Measurements from ENCODE around the gene AHNAK.
"Not testable (repeated sequence)": the region's sequence is repeated elsewhere in the genome, so short reads cannot be mapped to it uniquely, and the experiment has no call there.

The AHNAK gene

DNA sequence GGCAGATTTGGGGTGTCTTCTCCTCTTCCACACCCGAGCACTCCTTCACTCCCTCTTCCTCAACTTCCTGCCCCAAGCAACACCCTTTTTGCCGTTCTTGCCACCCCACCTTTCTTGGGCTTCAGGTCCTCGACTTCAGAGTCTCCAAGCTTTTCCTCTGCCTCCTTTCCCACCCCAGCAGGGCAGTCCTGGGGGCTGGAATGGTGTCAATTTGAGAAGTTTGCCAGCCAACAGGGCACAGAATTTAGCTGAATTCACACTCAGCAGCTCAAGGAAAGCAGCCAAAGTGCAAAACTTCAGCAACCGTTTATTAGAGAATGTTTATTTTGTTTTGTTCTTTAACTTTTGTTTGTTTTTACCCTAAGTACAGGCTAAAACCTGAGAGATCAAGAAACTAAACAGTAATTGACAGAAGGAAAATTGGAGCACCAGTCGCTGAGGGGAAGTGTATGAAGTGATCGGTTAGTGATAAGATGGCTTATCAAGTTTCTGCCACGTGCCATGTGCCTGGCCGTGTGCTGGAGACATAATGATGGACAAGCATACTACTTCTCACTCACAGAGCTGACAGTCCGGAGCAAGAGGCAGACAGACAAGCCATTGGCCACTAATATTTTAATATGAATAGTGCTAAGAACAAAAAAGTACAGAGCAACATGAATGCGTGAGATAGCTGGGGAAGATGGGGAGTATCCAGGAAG, 44.4 kb downstream of the AHNAK start:
- Histone ChIP-seq H3K4me3 (ENCODE audit: low read depth, low read length) (no peak overlapping the region), H3K4me1 (ENCODE audit: control insufficient read depth, insufficient read depth, low read length, unreplicated experiment) (peaks cover 18% of the 10 kb centered on the region), H3K79me2 (ENCODE audit: control insufficient read depth, insufficient read depth, low read length, unreplicated experiment) (no peaks in the 10 kb centered on the region), H2AFZ (ENCODE audit: low read length, unreplicated experiment) (no peak overlapping the region), H3K27ac (ENCODE audit: low read depth, low read length) (no peak overlapping the region), H3K27me3 (ENCODE audit: insufficient read depth, low read length) (no peaks in the 10 kb centered on the region), H3K36me3 (ENCODE audit: insufficient read depth, low read length) (no peaks in the 10 kb centered on the region)

DNA sequence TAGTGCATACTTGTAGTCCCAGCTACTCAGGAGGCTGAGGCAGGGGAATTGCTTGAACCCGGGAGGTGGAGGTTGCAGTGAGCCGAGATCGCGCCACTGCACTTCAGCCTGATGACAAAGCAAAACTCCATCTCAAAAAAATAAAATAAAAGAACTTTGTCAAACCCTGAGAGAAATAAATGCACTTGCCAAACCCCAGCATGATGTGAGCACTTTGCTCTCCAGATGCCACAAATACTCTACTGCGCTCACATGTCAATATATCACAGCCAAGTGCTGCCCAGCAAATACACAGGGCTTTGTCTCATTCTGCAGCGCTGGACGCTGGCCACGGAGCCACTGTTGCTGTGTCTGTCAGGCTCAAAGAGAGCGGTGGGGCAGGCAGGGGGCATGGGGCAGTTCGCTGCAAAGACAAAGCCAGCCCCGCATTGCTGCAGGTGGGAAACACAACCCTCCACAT, 45.1 kb downstream of the AHNAK start:
- Histone ChIP-seq H3K79me2 (ENCODE audit: control insufficient read depth, insufficient read depth, low read length, unreplicated experiment) (no peaks in the 10 kb centered on the region), H3K4me3 (ENCODE audit: low read depth, low read length) (no peak overlapping the region), H3K4me1 (ENCODE audit: control insufficient read depth, insufficient read depth, low read length, unreplicated experiment) (peaks cover 23% of the 10 kb centered on the region), H3K27ac (ENCODE audit: low read depth, low read length) (no peak overlapping the region), H3K27me3 (ENCODE audit: insufficient read depth, low read length) (no peaks in the 10 kb centered on the region), H2AFZ (ENCODE audit: low read length, unreplicated experiment) (no peak overlapping the region), H3K36me3 (ENCODE audit: insufficient read depth, low read length) (no peaks in the 10 kb centered on the region)

DNA sequence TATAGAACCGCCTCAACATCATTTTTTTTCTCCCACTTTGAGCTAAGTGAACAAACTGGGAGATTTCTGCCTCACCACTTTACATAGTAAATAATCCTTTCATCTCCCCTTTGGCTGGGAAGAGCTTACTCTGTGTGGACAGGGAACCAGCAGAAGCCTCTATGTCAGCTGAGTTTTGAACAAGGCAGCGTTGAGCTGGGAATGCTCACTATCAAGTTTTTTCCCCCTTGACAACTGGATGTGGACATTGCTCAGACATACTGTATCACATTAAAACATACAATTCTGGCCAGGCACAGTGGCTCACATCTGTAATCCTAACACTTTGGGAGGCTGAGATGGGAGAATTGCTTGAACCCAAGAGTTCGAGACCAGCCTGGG, 46.0 kb downstream of the AHNAK start:
- Histone ChIP-seq H3K36me3 (ENCODE audit: insufficient read depth, low read length) (no peaks in the 10 kb centered on the region), H3K79me2 (ENCODE audit: control insufficient read depth, insufficient read depth, low read length, unreplicated experiment) (no peaks in the 10 kb centered on the region), H3K27ac (ENCODE audit: low read depth, low read length) (no peak overlapping the region), H3K27me3 (ENCODE audit: insufficient read depth, low read length) (no peaks in the 10 kb centered on the region), H3K4me1 (ENCODE audit: control insufficient read depth, insufficient read depth, low read length, unreplicated experiment) (peaks cover 23% of the 10 kb centered on the region), H2AFZ (ENCODE audit: low read length, unreplicated experiment) (no peak overlapping the region), H3K4me3 (ENCODE audit: low read depth, low read length) (no peak overlapping the region)

DNA sequence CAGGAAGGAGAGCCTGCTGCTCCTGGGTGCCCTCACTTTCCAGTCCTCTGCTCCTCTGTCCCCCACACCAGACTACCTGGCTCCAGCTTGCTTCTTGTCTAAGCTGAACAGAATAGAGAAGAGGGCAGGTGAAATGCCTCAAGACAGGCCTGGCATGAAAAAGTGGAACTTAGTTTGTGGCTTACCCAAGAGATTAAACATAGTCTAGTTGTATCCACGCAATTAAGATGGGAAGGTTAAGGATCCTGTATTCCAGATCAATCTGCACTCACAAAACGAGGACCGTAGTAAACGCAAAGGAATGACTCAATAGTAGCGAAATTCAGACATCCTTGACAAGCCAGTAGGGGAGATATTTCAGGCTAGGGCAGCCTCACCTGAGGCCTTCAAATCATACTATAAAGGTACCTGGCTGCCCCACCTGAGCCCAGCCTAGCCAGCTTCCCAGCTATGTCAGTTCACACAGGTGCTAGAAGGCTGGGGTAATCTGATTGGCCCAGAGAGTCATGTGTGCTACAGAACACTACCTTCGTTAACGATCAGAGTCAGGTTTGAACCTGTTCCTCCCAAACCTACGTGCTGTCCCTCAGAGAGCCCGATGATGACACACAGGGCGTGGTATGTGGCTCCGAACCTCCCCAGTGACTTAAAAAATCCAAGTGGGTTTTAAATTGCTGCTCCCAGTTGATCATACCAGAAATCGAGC, 46.5 kb downstream of the AHNAK start:
- peaks cover 23% of the 10 kb centered on the region for H3K4me1 ChIP-seq (ENCODE audit: control insufficient read depth, insufficient read depth, low read length, unreplicated experiment)
- no peaks in the 10 kb centered on the region for H3K36me3 ChIP-seq (ENCODE audit: insufficient read depth, low read length)
- no peak overlapping the region for H3K4me3 ChIP-seq (ENCODE audit: low read depth, low read length)
- peak overlapping the region; percentile 28; the same call in 1 of the 2 replicates for H3K27ac ChIP-seq (ENCODE audit: low read depth, low read length)
- no peak overlapping the region for H2AFZ ChIP-seq (ENCODE audit: low read length, unreplicated experiment)
- no peaks in the 10 kb centered on the region for H3K27me3 ChIP-seq (ENCODE audit: insufficient read depth, low read length)
- H3K79me2 ChIP-seq (ENCODE audit: control insufficient read depth, insufficient read depth, low read length, unreplicated experiment): no peaks in the 10 kb centered on the region

DNA sequence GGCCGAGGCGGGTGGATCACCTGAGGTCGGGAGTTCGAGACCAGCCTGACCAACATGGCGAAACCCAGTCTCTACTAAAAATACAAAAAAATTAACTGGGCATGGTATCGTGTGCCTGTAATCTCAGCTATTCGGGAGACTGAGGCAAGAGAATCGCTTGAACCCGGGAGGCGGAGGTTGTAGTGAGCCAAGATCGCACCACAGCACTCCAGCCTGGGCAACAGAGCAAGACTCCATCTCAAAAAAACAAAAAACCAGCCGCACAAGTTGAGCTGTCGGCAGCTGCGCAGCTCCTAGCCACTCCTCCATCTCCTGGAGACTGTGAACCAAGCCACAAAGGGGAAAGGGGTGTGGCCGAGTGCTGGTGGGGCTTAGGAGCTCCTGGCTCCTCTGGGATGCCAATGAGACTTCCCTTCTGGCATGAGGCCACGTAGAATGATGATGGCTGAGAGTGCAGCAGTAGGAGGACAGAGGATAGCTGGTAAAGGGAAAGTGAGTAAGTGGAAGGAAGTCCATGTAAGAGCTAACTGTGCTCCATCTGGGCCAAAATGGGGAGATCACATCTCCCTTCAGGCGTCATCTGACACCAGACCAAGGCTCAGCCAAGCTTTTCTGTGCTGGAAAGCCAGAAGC, 47.2 kb downstream of the AHNAK start:
- peak overlapping the region; percentile 28; the same call in 1 of the 2 replicates for H3K27ac ChIP-seq (ENCODE audit: low read depth, low read length)
- H3K4me1 ChIP-seq (ENCODE audit: control insufficient read depth, insufficient read depth, low read length, unreplicated experiment): peaks cover 23% of the 10 kb centered on the region
- H3K79me2 ChIP-seq (ENCODE audit: control insufficient read depth, insufficient read depth, low read length, unreplicated experiment); H3K4me3 ChIP-seq (ENCODE audit: low read depth, low read length); H3K27me3 ChIP-seq (ENCODE audit: insufficient read depth, low read length); H2AFZ ChIP-seq (ENCODE audit: low read length, unreplicated experiment); H3K36me3 ChIP-seq (ENCODE audit: insufficient read depth, low read length): not testable (repeated sequence)

DNA sequence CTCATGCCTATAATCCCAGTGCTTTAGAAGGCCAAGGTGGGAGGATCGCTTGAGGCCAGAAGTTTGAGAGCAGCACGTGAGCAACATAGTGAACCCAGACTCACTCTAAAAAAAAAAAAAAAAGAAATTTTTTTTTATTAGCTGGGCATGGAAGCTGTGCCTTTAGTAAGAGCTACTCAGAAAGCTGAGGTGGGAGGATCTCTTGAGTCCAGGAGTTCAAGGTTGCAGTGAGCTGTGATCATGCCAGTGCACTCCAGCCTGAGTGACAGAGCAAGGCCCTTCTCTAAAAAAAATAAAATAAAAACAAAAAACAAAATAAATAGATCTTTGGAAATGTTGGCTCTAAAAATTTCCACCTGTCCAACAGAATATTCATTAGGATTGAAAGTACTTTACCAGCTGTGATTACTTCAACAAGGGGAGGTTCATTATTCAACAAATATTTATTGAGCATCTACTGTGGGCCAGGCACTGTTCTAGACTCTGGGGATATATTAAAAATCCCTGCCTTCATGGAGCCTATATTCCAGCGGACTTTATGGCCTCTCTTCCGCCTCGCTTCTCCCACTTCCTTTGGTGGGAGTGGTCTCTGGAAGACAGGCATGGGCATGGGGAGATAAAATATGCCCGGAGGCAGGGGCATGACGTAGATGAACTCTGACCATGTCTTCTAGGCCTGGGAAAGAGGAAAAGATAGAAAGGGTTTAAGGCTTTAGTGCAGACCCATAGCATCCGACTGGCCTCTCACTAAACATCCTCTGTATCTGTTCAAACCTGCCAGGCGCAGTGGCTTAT, 47.9 kb downstream of the AHNAK start:
- Histone ChIP-seq H3K27ac (ENCODE audit: low read depth, low read length) (no peak overlapping the region), H3K4me3 (ENCODE audit: low read depth, low read length) (no peak overlapping the region), H2AFZ (ENCODE audit: low read length, unreplicated experiment) (no peak overlapping the region), H3K36me3 (ENCODE audit: insufficient read depth, low read length) (no peaks in the 10 kb centered on the region), H3K27me3 (ENCODE audit: insufficient read depth, low read length) (no peaks in the 10 kb centered on the region), H3K4me1 (ENCODE audit: control insufficient read depth, insufficient read depth, low read length, unreplicated experiment) (peaks cover 23% of the 10 kb centered on the region), H3K79me2 (ENCODE audit: control insufficient read depth, insufficient read depth, low read length, unreplicated experiment) (no peaks in the 10 kb centered on the region)

DNA sequence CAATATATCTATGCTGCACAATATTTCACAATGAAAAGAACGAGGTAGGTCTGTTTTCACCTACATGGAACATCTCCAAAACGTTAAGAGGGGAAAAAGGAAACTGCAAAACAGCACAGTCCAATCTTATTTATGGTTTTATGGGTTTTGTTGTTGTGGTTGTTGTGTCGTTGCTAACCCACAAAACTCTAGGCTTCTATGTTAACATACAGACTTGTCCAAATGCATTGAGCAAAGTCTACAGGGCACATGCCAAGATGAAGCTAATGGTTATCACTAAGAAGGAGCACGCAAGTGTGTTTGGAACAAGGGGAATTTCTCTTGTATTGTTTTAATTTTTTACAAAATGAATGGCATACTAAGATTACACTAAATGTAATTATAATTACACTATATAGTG, 48.6 kb downstream of the AHNAK start:
- Histone ChIP-seq H3K36me3 (ENCODE audit: insufficient read depth, low read length) (no peaks in the 10 kb centered on the region), H3K27me3 (ENCODE audit: insufficient read depth, low read length) (no peaks in the 10 kb centered on the region), H3K27ac (ENCODE audit: low read depth, low read length) (peak overlapping the region; percentile 75), H2AFZ (ENCODE audit: low read length, unreplicated experiment) (no peak overlapping the region), H3K79me2 (ENCODE audit: control insufficient read depth, insufficient read depth, low read length, unreplicated experiment) (no peaks in the 10 kb centered on the region), H3K4me3 (ENCODE audit: low read depth, low read length) (no peak overlapping the region), H3K4me1 (ENCODE audit: control insufficient read depth, insufficient read depth, low read length, unreplicated experiment) (peaks cover 23% of the 10 kb centered on the region)

DNA sequence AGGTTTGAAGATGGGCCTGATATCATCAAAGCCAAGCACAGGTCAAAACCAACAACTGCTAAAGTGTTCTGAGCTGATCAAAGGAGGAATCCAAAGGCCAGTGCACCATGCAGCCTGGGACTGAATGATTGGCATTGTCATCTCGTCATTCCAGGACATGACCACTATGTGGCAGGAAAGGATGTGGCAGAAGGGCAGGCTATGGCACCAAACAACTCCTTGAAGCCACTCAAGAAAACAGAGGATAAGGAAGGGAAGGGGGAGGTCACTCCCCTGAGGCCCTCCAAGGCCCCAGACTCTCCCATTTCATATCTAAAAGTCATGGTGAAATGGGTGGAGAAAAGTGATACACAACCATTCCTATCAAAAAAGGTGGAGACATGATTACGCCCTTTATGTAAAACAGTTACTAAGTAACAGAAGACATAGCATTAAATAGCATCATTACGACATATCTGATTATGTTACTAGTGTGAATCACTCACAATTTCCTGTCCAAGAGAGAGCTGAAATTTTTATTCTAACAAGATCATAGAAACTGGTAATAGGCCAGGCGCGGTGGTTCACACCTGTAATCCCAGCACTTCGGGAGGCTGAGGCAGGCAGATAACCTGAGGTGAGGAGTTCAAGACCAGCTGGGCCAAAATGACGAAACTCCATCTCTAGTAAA, 49.3 kb downstream of the AHNAK start:
- Histone ChIP-seq H2AFZ (ENCODE audit: low read length, unreplicated experiment) (no peak overlapping the region), H3K27me3 (ENCODE audit: insufficient read depth, low read length) (no peaks in the 10 kb centered on the region), H3K4me1 (ENCODE audit: control insufficient read depth, insufficient read depth, low read length, unreplicated experiment) (peaks cover 23% of the 10 kb centered on the region), H3K27ac (ENCODE audit: low read depth, low read length) (peak overlapping the region; percentile 75), H3K4me3 (ENCODE audit: low read depth, low read length) (no peak overlapping the region), H3K36me3 (ENCODE audit: insufficient read depth, low read length) (no peaks in the 10 kb centered on the region), H3K79me2 (ENCODE audit: control insufficient read depth, insufficient read depth, low read length, unreplicated experiment) (no peaks in the 10 kb centered on the region)

DNA sequence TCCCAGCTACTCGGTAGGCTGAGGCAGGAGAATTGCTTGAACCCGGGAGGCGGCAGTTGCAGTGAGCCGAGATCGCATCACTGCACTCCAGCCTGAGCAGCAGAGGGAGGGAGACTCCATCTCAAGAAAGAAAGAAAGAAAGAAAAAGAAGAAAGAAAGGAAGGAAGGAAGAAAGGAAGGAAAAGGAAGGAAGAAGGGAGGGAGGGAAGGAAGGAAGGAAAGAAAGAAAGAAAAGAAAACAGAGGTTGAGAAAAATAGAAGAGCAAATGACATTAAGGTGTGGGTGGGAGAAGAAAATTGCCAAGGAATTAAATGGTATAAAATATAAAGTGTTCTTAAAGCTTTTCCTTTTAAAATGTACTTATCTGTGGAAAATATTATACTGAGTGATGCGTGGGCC, 49.9 kb downstream of the AHNAK start:
- Histone ChIP-seq H2AFZ (ENCODE audit: low read length, unreplicated experiment) (no peak overlapping the region), H3K4me1 (ENCODE audit: control insufficient read depth, insufficient read depth, low read length, unreplicated experiment) (peaks cover 23% of the 10 kb centered on the region)

DNA sequence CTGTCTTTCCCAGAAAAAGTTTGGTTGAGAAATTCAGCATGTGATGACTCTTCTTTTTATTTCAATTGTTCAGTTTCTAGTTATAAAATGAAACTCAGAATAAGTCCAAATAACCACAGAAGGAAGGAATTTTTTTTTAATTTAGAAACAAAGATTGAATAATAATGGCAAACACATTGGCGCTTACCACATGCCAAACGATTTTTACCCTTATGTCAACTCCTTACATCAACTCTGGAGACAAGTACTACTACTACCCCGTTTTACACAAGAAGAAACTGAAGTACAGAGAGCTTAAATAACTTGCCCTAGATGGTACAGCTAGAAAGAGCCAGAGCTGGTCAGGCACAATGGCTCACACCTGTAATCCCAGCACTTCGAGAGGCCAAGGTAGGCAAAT, 52.4 kb downstream of the AHNAK start:
- H3K4me1 ChIP-seq (ENCODE audit: control insufficient read depth, insufficient read depth, low read length, unreplicated experiment): peaks cover 12% of the 10 kb centered on the region
- no peaks in the 10 kb centered on the region for H3K27me3 ChIP-seq (ENCODE audit: insufficient read depth, low read length)
- no peaks in the 10 kb centered on the region for H3K36me3 ChIP-seq (ENCODE audit: insufficient read depth, low read length)
- no peak overlapping the region for H3K27ac ChIP-seq (ENCODE audit: low read depth, low read length)
- H3K4me3 ChIP-seq (ENCODE audit: low read depth, low read length): no peak overlapping the region
- H2AFZ ChIP-seq (ENCODE audit: low read length, unreplicated experiment): no peak overlapping the region
- H3K79me2 ChIP-seq (ENCODE audit: control insufficient read depth, insufficient read depth, low read length, unreplicated experiment): no peaks in the 10 kb centered on the region

More for the DNA sequence above, 49.9 kb downstream of the AHNAK start:
- H3K4me3 ChIP-seq (ENCODE audit: low read depth, low read length): no peak overlapping the region
- no peaks in the 10 kb centered on the region for H3K36me3 ChIP-seq (ENCODE audit: insufficient read depth, low read length)
- H3K79me2 ChIP-seq (ENCODE audit: control insufficient read depth, insufficient read depth, low read length, unreplicated experiment): no peaks in the 10 kb centered on the region
- H3K27me3 ChIP-seq (ENCODE audit: insufficient read depth, low read length): no peaks in the 10 kb centered on the region
- H3K27ac ChIP-seq (ENCODE audit: low read depth, low read length): peak overlapping the region; percentile 75
